A549 (cell line): ENCODE measurements around the gene CCDC80.

Source experiments
- BHLHE40 ChIP-seq: IDR thresholded peaks from 2 replicates; pipeline ENCODE4 v1.6.1; 2012; ENCODE audit warnings: low read depth, low read length, inconsistent platforms
- CBX2 ChIP-seq: fragments of 200-600 bp; sonication (generic); IDR thresholded peaks from 2 replicates; pipeline ENCODE4 v1.6.1; 2016; ENCODE audit warnings: low read depth, mild to moderate bottlenecking, borderline replicate concordance
- CHD2 ChIP-seq: fragments of 150-350 bp; IDR thresholded peaks from 2 replicates; pipeline ENCODE4 v1.6.1; 2014; ENCODE audit warnings: low read length; ENCODE audit not compliant: partially characterized antibody
- EP300 ChIP-seq, 2 experiments: fragments of >200 bp; sonication (Bioruptor Twin); formaldehyde crosslinking; IDR thresholded peaks; 2 replicates in 1 of 2; 3 replicates in 1 of 2; pipeline ENCODE4 v1.6.1; 2016 to 2017
- JUN ChIP-seq, 2 experiments: fragments of >200 bp; sonication (Bioruptor Twin); formaldehyde crosslinking; IDR thresholded peaks; 2 replicates in 1 of 2; 3 replicates in 1 of 2; pipeline ENCODE4 v1.6.1; 2016 to 2017
- KDM1A ChIP-seq: fragments of 200-600 bp; sonication (generic); IDR thresholded peaks from 2 replicates; pipeline ENCODE4 v1.6.1; 2016; ENCODE audit warnings: low read depth, mild to moderate bottlenecking
- NFE2L2 ChIP-seq: fragments of 150-350 bp; conservative IDR thresholded peaks from 2 replicates; pipeline ENCODE4 v1.6.1; 2014; ENCODE audit warnings: low read length
- POLR2A ChIP-seq: IDR thresholded peaks from 2 replicates; pipeline ENCODE4 v1.6.1; 2012; ENCODE audit warnings: mild to moderate bottlenecking, low read length
- SMC3 ChIP-seq: fragments of >200 bp; sonication (Bioruptor Twin); formaldehyde crosslinking; IDR thresholded peaks from 3 replicates; pipeline ENCODE4 v1.6.1; 2018; ENCODE audit warnings: inconsistent platforms
- ZFP36 ChIP-seq: fragments of 450-650 bp; IDR thresholded peaks from 2 replicates; pipeline ENCODE4 v1.6.1; 2014; ENCODE audit warnings: borderline replicate concordance; ENCODE audit not compliant: partially characterized antibody
- TF ChIP-seq, protein P1 (sequence below): fragments of >200 bp; sonication (Bioruptor Twin); formaldehyde crosslinking; IDR thresholded peaks from 3 replicates; pipeline ENCODE4 v1.5.1; 2016
- TF ChIP-seq, protein P2 (sequence below): IDR thresholded peaks from 2 replicates; pipeline ENCODE4 v1.6.1; 2012; ENCODE audit warnings: low read depth, borderline replicate concordance
- TF ChIP-seq, protein P3 (sequence below): IDR thresholded peaks from 2 replicates; pipeline ENCODE4 v1.6.1; 2012

DNA sequence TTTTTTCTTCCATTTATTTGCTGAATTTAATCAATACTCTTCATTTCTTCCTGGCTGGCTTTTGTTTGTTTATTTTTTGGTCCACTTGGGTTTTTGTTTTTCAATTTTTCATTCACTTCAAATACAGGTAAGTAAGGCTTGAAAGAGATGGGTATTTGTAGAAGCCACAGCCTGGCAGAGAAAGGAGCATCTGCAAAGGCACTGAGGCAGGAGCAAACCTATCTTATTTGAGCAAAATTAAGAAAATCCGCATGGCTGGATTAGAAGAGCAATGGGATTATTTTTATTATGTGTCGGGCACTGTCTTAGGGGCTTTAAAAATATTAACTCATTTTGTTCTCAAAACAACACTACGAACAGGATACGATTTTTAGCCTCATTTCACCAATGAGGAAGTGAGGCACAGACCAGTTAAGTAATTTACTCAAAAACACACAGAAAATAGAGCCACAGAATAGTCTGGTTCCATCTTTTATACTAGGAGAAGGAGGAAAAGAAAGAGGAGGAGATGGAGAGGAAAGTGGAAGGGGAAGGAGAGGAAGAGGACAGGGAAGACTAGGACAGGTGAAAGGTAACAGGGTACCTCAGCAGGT lies 35.1 kb upstream of the CCDC80 start:
- TF ChIP-seq, protein P1, sequence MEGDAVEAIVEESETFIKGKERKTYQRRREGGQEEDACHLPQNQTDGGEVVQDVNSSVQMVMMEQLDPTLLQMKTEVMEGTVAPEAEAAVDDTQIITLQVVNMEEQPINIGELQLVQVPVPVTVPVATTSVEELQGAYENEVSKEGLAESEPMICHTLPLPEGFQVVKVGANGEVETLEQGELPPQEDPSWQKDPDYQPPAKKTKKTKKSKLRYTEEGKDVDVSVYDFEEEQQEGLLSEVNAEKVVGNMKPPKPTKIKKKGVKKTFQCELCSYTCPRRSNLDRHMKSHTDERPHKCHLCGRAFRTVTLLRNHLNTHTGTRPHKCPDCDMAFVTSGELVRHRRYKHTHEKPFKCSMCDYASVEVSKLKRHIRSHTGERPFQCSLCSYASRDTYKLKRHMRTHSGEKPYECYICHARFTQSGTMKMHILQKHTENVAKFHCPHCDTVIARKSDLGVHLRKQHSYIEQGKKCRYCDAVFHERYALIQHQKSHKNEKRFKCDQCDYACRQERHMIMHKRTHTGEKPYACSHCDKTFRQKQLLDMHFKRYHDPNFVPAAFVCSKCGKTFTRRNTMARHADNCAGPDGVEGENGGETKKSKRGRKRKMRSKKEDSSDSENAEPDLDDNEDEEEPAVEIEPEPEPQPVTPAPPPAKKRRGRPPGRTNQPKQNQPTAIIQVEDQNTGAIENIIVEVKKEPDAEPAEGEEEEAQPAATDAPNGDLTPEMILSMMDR: no peak
- no peak for TF ChIP-seq POLR2A
- no peak for TF ChIP-seq SMC3
- no peak; the same call in 1 of the 2 replicates for TF ChIP-seq KDM1A
- TF ChIP-seq, protein P2, sequence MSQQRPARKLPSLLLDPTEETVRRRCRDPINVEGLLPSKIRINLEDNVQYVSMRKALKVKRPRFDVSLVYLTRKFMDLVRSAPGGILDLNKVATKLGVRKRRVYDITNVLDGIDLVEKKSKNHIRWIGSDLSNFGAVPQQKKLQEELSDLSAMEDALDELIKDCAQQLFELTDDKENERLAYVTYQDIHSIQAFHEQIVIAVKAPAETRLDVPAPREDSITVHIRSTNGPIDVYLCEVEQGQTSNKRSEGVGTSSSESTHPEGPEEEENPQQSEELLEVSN: no peak
- TF ChIP-seq ZFP36: no peak
- TF ChIP-seq NFE2L2: no peak
- TF ChIP-seq JUN (IDR thresholded peaks at IDR 0.05): no peak
- TF ChIP-seq, protein P3, sequence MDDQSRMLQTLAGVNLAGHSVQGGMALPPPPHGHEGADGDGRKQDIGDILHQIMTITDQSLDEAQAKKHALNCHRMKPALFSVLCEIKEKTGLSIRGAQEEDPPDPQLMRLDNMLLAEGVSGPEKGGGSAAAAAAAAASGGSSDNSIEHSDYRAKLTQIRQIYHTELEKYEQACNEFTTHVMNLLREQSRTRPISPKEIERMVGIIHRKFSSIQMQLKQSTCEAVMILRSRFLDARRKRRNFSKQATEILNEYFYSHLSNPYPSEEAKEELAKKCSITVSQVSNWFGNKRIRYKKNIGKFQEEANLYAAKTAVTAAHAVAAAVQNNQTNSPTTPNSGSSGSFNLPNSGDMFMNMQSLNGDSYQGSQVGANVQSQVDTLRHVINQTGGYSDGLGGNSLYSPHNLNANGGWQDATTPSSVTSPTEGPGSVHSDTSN: no peak
- TF ChIP-seq CHD2: no peak
- no peak for TF ChIP-seq CBX2
- TF ChIP-seq EP300 (IDR thresholded peaks at IDR 0.05): no peak
- TF ChIP-seq BHLHE40: no peak
